Caco-2 (cell line): ENCODE results near the gene HMCN1. TPM values are rescaled to one million over a fixed set of nuclear protein-coding genes. Genes with fewer than 3 reads are reported as not detected.

Source experiments
- BruUV-seq: library from RNA; stranded (reverse); fragments of 400-500 nt; replicated peaks from 2 replicates; lab custom pipeline; 2021; lab: Mats Ljungman, UMichigan
- CTCF ChIA-PET: fragments of 300-600 bp; sonication (Branson Sonifier 250); formaldehyde crosslinking; loops from one replicate; lab custom pipeline; 2022; ENCODE audit warnings: antibody characterized with exemption; lab: Charles Lee
- POLR2A ChIA-PET: fragments of 300-600 bp; sonication (Branson Sonifier 250); formaldehyde crosslinking; loops from one replicate; lab custom pipeline; 2022; ENCODE audit warnings: antibody characterized with exemption; lab: Charles Lee
- DNase-seq, 2 experiments: peaks; one replicate each; pipeline versions ENCODE4 v3.0.0 to v3.0.0-alpha.2; 2020 to 2022
- H3K27me3 ChIP-seq: replicated peaks from 2 replicates; pipeline ENCODE4 v1.6.0; 2011; ENCODE audit warnings: low read length; ENCODE audit not compliant: control insufficient read depth, insufficient read depth
- H3K36me3 ChIP-seq: 2 replicates; pipeline ENCODE4 v1.5.1; 2011; ENCODE audit warnings: low read length; ENCODE audit not compliant: control insufficient read depth, insufficient read depth
- H3K4me1 ChIP-seq: fragments of 250-450 bp; sonication (Bioruptor Pico); 2 replicates; pipeline ENCODE4 v1.5.1; 2020; ENCODE audit warnings: mild to moderate bottlenecking
- H3K4me3 ChIP-seq: 2 replicates; pipeline ENCODE4 v1.5.1; 2011; ENCODE audit warnings: low read depth, mild to moderate bottlenecking, control low read depth, low read length
- H3K9me3 ChIP-seq: fragments of 250-450 bp; sonication (Bioruptor Pico); 2 replicates; pipeline ENCODE4 v1.5.1; 2020; ENCODE audit warnings: mild to moderate bottlenecking, moderate library complexity
- H3K27ac Mint-ChIP-seq: one replicate; pipeline ENCODE4 v1.8.0; 2022; ENCODE audit warnings: mixed read lengths; ENCODE audit not compliant: unreplicated experiment
- H3K27me3 Mint-ChIP-seq: one replicate; pipeline ENCODE4 v1.8.0; 2022; ENCODE audit warnings: mixed read lengths; ENCODE audit not compliant: insufficient read depth, unreplicated experiment
- H3K36me3 Mint-ChIP-seq: one replicate; pipeline ENCODE4 v1.8.0; 2022; ENCODE audit warnings: mild to moderate bottlenecking, mixed read lengths; ENCODE audit not compliant: insufficient read depth, unreplicated experiment
- H3K4me1 Mint-ChIP-seq: one replicate; pipeline ENCODE4 v1.8.0; 2022; ENCODE audit warnings: low read depth, mixed read lengths; ENCODE audit not compliant: unreplicated experiment
- H3K4me3 Mint-ChIP-seq: one replicate; pipeline ENCODE4 v1.8.0; 2022; ENCODE audit warnings: mild to moderate bottlenecking, moderate library complexity, mixed read lengths; ENCODE audit not compliant: unreplicated experiment
- H3K9me3 Mint-ChIP-seq: one replicate; pipeline ENCODE4 v1.8.0; 2022; ENCODE audit warnings: mixed read lengths; ENCODE audit not compliant: unreplicated experiment
- CTCF ChIP-seq, 2 experiments: fragments of 200-600 bp in 1 of 2; IDR thresholded peaks; 1 replicate in 1 of 2; 2 replicates in 1 of 2; pipeline versions ENCODE4 v1.5.1 to v1.8.0; 2011 to 2022; ENCODE audit warnings: antibody characterized with exemption in 1 of 2, control low read depth in 1 of 2, inconsistent platforms in 1 of 2, low read depth in 1 of 2, low read length in 1 of 2, mild to moderate bottlenecking in 1 of 2, moderate library complexity in 1 of 2; ENCODE audit not compliant: insufficient read depth in 1 of 2, severe bottlenecking in 1 of 2, unreplicated experiment in 1 of 2
- intact Hi-C: fragments of 100-400 bp; cut with micrococcal nuclease; formaldehyde crosslinking; loops from one replicate; pipeline ENCODE4 v1.10.0; 2022; ENCODE audit not compliant: unreplicated experiment
- total RNA-seq: library from RNA; stranded (reverse); gene quantifications from 2 replicates; pipeline ENCODE4 v1.2.3, GENCODE V29; 2022

The HMCN1 gene
- total RNA-seq, 1 experiment from 2014 or later, result 0.02 TPM

GRCh38 chr1:186191511-186191910, 457.3 kb downstream of the HMCN1 start:
- Mint-ChIP-seq H3K4me1 (no peaks in the 10 kb centered on the region), H3K4me3 (no peak overlapping the region), H3K27ac (no peak overlapping the region), H3K36me3 (no peaks in the 10 kb centered on the region), H3K27me3 (peaks cover 7% of the 10 kb centered on the region), H3K9me3 (peaks cover 8% of the 10 kb centered on the region)
- H3K4me3 ChIP-seq, result no peak overlapping the region
- POLR2A ChIA-PET, result no interaction called here
- no peaks in the 10 kb centered on the region for H3K4me1 ChIP-seq
- DNase-seq, result no peak
- intact Hi-C loops, result no loop called here
- CTCF ChIA-PET, result no interaction called here
- no peak for TF ChIP-seq CTCF (IDR thresholded peaks at IDR 0.05; ENCODE audit: insufficient read depth in 1 of 2, low read depth in 1 of 2, low read length in 1 of 2, severe bottlenecking in 1 of 2, unreplicated experiment in 1 of 2)
- H3K36me3 ChIP-seq, result no peaks in the 10 kb centered on the region
- H3K9me3 ChIP-seq, result no peaks in the 10 kb centered on the region; the same call in 1 of the 2 replicates
- BruUV-seq, result no TSS peak
- no peaks in the 10 kb centered on the region for H3K27me3 ChIP-seq

- Mint-ChIP-seq H3K4me3 (no peak overlapping the region), H3K27ac (no peak overlapping the region), H3K9me3 (peaks cover 10% of the 10 kb centered on the region), H3K36me3 (no peaks in the 10 kb centered on the region), H3K4me1 (no peaks in the 10 kb centered on the region), H3K27me3 (peaks cover 9% of the 10 kb centered on the region)
- no peaks in the 10 kb centered on the region for H3K27me3 ChIP-seq
- ChIA-PET CTCF (no interaction called here), POLR2A (no interaction called here)
- DNase-seq, result no peak
- no peak for TF ChIP-seq CTCF (IDR thresholded peaks at IDR 0.05; ENCODE audit: insufficient read depth in 1 of 2, low read depth in 1 of 2, low read length in 1 of 2, severe bottlenecking in 1 of 2, unreplicated experiment in 1 of 2)
- no peaks in the 10 kb centered on the region for H3K36me3 ChIP-seq
- H3K4me3 ChIP-seq, result no peak overlapping the region
- intact Hi-C loops, result no loop called here
- no TSS peak for BruUV-seq
- H3K4me1 ChIP-seq, result no peaks in the 10 kb centered on the region
- no peaks in the 10 kb centered on the region; the same call in 1 of the 2 replicates for H3K9me3 ChIP-seq
These were observed 459.0 kb downstream of the HMCN1 start for GRCh38 chr1:186193224-186193623.

- Histone ChIP-seq H3K27me3 (no peaks in the 10 kb centered on the region), H3K4me1 (no peaks in the 10 kb centered on the region), H3K9me3 (no peaks in the 10 kb centered on the region; the same call in 1 of the 2 replicates), H3K4me3 (no peak overlapping the region), H3K36me3 (no peaks in the 10 kb centered on the region)
- no peak for TF ChIP-seq CTCF (IDR thresholded peaks at IDR 0.05; ENCODE audit: insufficient read depth in 1 of 2, low read depth in 1 of 2, low read length in 1 of 2, severe bottlenecking in 1 of 2, unreplicated experiment in 1 of 2)
- no peak for DNase-seq
- Mint-ChIP-seq H3K9me3 (peaks cover 10% of the 10 kb centered on the region), H3K27ac (no peak overlapping the region), H3K4me3 (no peak overlapping the region), H3K4me1 (no peaks in the 10 kb centered on the region), H3K27me3 (peaks cover 7% of the 10 kb centered on the region), H3K36me3 (no peaks in the 10 kb centered on the region)
- POLR2A ChIA-PET, result no interaction called here
- CTCF ChIA-PET, result interaction anchor here (1.4 kb wide), 1 partner anchor 18 kb away, joined by 3 read pairs; no protein-coding TSS in a partner anchor
- no TSS peak for BruUV-seq
- intact Hi-C loops, result no loop called here
These were observed 460.0 kb downstream of the HMCN1 start for GRCh38 chr1:186194107-186194756.
